Vagina (tissue), 2 donors: ENCODE data around the gene FADS6. TPM values are rescaled to one million over a fixed set of nuclear protein-coding genes. Genes with fewer than 3 reads are reported as not detected.

ENCODE experiments used
- DNase-seq, 2 donors: peaks; one replicate each; pipeline ENCODE4 v3.0.0-alpha.2; 2017; ENCODE audit errors: extremely low spot score in 2 of 2
- H3K27ac ChIP-seq: fragments of 200-600 bp; sonication (generic); one replicate; pipeline ENCODE4 v1.5.1; 2019
- H3K27me3 ChIP-seq: fragments of 200-600 bp; sonication (generic); one replicate; pipeline ENCODE4 v1.5.1; 2019
- H3K36me3 ChIP-seq, 2 donors: fragments of 200-600 bp; sonication (generic); one replicate each; pipeline ENCODE4 v1.5.1; 2017 to 2019
- H3K4me1 ChIP-seq: fragments of 200-600 bp; sonication (generic); one replicate; pipeline ENCODE4 v1.5.1; 2019
- H3K4me3 ChIP-seq, 2 donors: fragments of 200-600 bp; sonication (generic); 1 replicate in 1 of 2; 2 replicates in 1 of 2; pipeline ENCODE4 v1.5.1; 2016 to 2019
- H3K9me3 ChIP-seq: fragments of 200-600 bp; sonication (generic); one replicate; pipeline ENCODE4 v1.5.1; 2019
- POLR2A ChIP-seq, 2 donors: fragments of 450-650 bp; IDR thresholded peaks; one replicate each; pipeline ENCODE4 v1.6.1; 2017; ENCODE audit warnings: antibody characterized with exemption in 2 of 2, mild to moderate bottlenecking in 2 of 2, moderate library complexity in 2 of 2
- POLR2AphosphoS5 ChIP-seq, 2 donors: sonication (generic); formaldehyde crosslinking; IDR thresholded peaks; one replicate each; pipeline ENCODE4 v1.9.0; 2017; ENCODE audit warnings: antibody characterized with exemption in 2 of 2, mild to moderate bottlenecking in 2 of 2, low read depth in 1 of 2; ENCODE audit not compliant: insufficient read depth in 1 of 2
- intact Hi-C: fragments of 100-400 bp; cut with DNase I; formaldehyde crosslinking; loops from one replicate; pipeline ENCODE4 v1.15.1; 2023
- total RNA-seq: library from RNA; depleted of rRNA; stranded (reverse); fragments of >200 nt; gene quantifications from one replicate; pipeline ENCODE4 v1.2.3, GENCODE V29; 2016
- TF ChIP-seq, protein P1 (sequence below), 3 experiments: fragments of 450-650 bp in 2 of 3; fragments of 200-600 bp in 1 of 3; sonication (generic) in 1 of 3; IDR thresholded peaks; one replicate each; pipeline ENCODE4 v1.5.1; 2017 to 2019; ENCODE audit warnings: antibody characterized with exemption in 3 of 3, mild to moderate bottlenecking in 2 of 3, moderate library complexity in 2 of 3

Gene FADS6
- total RNA-seq, 1 donor from 2014 or later = 1.5 TPM

DNA sequence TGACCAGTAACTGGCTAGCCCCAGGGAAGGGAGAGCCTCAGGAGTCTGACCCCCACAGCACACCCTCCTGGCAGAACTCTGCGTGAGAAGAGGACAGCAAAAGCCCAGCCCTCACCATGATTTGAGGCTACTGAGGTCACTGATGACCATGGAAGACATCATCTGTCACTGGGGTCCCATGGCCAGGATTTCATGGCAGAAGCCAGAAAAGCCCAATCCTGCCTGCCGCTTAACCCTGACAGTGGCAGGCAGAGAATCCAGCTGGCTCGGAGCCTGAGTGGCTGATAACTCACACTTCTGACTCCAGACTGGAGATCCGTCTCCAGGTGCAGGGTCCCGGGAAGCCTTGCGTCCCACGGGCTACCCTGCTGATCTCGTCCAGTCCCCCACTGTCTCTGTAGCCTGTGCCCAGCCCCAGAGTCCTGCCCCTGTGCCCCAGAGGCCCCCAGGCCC, 51.3 kb downstream of the FADS6 start:
- Histone ChIP-seq H3K9me3 (no peaks in the 10 kb centered on the region), H3K4me1 (peaks cover 30% of the 10 kb centered on the region), H3K4me3 (peak overlapping the region; percentile 35 to 50), H3K36me3 (no peaks in the 10 kb centered on the region), H3K27ac (no peak overlapping the region), H3K27me3 (no peaks in the 10 kb centered on the region)
- intact Hi-C loops = no loop called here
- no peak for DNase-seq
- TF ChIP-seq POLR2AphosphoS5 (IDR thresholded peaks at IDR 0.05; ENCODE audit: insufficient read depth in 1 of 2, low read depth in 1 of 2) (no peak), POLR2A (IDR thresholded peaks at IDR 0.05) (no peak)
- TF ChIP-seq, protein P1, sequence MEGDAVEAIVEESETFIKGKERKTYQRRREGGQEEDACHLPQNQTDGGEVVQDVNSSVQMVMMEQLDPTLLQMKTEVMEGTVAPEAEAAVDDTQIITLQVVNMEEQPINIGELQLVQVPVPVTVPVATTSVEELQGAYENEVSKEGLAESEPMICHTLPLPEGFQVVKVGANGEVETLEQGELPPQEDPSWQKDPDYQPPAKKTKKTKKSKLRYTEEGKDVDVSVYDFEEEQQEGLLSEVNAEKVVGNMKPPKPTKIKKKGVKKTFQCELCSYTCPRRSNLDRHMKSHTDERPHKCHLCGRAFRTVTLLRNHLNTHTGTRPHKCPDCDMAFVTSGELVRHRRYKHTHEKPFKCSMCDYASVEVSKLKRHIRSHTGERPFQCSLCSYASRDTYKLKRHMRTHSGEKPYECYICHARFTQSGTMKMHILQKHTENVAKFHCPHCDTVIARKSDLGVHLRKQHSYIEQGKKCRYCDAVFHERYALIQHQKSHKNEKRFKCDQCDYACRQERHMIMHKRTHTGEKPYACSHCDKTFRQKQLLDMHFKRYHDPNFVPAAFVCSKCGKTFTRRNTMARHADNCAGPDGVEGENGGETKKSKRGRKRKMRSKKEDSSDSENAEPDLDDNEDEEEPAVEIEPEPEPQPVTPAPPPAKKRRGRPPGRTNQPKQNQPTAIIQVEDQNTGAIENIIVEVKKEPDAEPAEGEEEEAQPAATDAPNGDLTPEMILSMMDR (IDR thresholded peaks at IDR 0.05) = no peak

DNA sequence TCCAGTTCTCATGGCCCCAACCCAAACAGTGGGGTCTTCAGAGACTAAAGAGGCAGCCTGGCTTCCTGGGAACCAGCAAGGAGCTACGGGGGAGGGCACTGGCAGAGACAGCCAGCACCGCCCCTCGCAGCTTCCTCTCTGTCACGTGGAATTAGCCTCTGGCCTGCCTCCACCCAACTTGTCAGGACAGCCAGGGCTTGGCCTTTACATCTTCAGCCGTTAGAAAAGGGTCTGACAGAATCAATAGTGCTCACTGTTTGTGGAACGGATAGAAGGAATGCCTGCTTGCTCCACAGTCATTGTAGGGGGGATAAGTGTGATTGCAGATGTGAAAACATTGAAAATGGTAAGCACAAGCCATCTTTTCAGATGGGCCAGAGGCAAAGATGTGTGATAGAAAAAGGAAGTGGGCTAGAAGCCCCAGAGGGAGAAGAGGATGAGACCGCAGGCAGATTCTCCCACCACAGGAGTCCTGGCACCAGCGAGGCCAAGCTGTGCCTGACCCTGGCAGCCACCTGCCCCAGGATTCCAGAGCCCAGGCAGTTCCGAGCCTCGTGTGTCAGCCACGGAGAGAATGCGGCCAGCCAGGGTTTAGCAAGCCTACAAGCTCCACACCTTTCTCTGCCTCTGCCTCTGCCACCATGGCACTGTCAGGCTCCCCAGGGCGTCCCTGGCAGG, 52.3 kb downstream of the FADS6 start:
- DNase-seq = no peak

DNA sequence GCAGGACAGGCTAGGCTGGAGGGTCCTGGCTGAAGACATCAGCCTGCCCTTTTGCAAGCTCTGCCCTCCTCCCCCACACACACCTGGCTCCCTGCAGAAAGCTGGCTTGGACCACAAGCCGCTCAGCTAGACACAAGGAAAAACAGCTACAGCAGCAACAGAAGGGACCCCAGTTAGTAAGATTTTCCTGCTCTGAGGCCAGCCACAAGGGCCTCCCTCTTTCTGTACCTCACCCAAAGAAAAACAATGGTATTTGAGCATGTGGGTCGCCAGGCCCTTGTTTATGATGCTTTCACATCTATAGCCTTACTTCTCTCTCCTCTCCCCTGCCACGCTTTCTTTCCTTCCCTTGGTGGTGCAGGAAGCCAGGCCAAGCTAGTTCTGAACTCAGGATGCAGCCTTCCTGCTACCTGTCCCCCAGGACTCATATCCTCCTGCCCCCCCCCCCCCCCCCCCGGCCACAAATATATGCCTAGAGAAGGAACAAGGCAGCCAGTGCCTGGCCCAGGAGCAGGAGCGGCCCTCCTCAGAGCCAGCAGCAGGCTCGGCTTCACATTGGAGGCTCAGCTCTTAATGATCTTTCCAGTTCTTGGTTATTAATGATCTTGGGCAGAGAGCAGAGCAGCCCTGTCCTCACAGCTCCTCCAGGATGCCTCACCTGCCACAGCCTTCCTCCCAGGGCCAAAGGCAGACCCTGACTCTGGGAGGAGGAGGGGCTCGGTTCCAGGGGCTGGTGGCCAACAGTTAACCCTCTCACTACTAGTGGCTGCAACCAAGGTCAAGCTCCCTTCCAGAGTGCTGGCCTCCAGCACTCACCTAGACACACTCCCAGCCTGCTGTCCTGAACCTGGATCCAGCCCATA, 53.2 kb downstream of the FADS6 start:
- intact Hi-C loops = no loop called here
- Histone ChIP-seq H3K36me3 (peaks cover 0 to 6% of the 10 kb centered on the region in 2 donors), H3K4me3 (no peak overlapping the region), H3K9me3 (no peaks in the 10 kb centered on the region), H3K27ac (peak overlapping the region; percentile 39), H3K27me3 (no peaks in the 10 kb centered on the region), H3K4me1 (peaks cover 30% of the 10 kb centered on the region)
- no peak for DNase-seq
- TF ChIP-seq POLR2A (IDR thresholded peaks at IDR 0.05) (no peak), POLR2AphosphoS5 (IDR thresholded peaks at IDR 0.05; ENCODE audit: insufficient read depth in 1 of 2, low read depth in 1 of 2) (no peak)
- TF ChIP-seq, protein P1 (IDR thresholded peaks at IDR 0.05) = no peak

More for the DNA sequence above, 52.3 kb downstream of the FADS6 start:
- intact Hi-C loops = no loop called here
- H3K9me3 ChIP-seq = no peaks in the 10 kb centered on the region
- no peak overlapping the region for H3K4me3 ChIP-seq
- TF ChIP-seq POLR2A (IDR thresholded peaks at IDR 0.05) (no peak), POLR2AphosphoS5 (IDR thresholded peaks at IDR 0.05; ENCODE audit: insufficient read depth in 1 of 2, low read depth in 1 of 2) (no peak)
- TF ChIP-seq, protein P1 (IDR thresholded peaks at IDR 0.05) = no peak
- H3K27ac ChIP-seq = peak overlapping the region; percentile 39
- no peaks in the 10 kb centered on the region for H3K27me3 ChIP-seq
- H3K36me3 ChIP-seq = peaks cover 0 to 3% of the 10 kb centered on the region in 2 donors
- H3K4me1 ChIP-seq = peaks cover 30% of the 10 kb centered on the region

DNA sequence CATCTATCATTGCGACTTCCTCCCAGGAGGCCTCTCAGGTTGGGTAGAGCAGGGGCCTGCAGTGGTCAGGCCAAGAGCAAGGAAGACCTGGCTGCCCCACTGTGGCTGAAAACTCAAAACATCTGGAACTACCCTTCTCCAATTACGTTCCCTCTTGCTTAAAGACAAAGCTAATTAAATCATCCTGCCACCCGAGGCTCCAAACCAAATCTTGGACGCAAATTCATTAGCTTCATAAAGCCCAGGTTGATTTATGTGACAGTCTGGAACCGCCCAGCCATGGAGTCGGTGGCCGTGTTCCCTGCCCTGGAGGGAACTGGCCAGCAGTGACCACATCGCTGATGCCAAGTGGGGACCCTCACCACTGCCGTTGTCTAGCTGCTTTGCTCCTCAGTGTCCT, 55.2 kb downstream of the FADS6 start:
- no peak overlapping the region for H3K27ac ChIP-seq
- TF ChIP-seq POLR2AphosphoS5 (IDR thresholded peaks at IDR 0.05; ENCODE audit: insufficient read depth in 1 of 2, low read depth in 1 of 2) = no peak
- TF ChIP-seq, protein P1 (IDR thresholded peaks at IDR 0.05) = no peak
- no peak for TF ChIP-seq POLR2A (IDR thresholded peaks at IDR 0.05)
- no peaks in the 10 kb centered on the region for H3K9me3 ChIP-seq
- no peak for DNase-seq
- intact Hi-C loops = no loop called here
- H3K36me3 ChIP-seq = peaks cover 0 to 6% of the 10 kb centered on the region in 2 donors
- no peaks in the 10 kb centered on the region for H3K27me3 ChIP-seq
- peaks cover 30% of the 10 kb centered on the region for H3K4me1 ChIP-seq
- H3K4me3 ChIP-seq = no peak overlapping the region
